A549 (cell line): ENCODE results near the gene SLC35A2. TPM values are rescaled to one million over a fixed set of nuclear protein-coding genes. Genes with fewer than 3 reads are reported as not detected.
A peak's percentile ranks its signal among the peaks of the same experiment; 100 is the strongest.

Experiments used
- ATAC-seq, 2 experiments: fragments of 200-7000 bp in 1 of 2; fragments of >200 bp in 1 of 2; cut with Nextera tagmentation in 1 of 2; cut with Tn5 transposase in 1 of 2; 3 replicates each; pipeline versions ENCODE4 v1.8.0 to v1.9.1; 2018 to 2020; ENCODE audit warnings: mild to moderate bottlenecking in 1 of 2, moderate library complexity in 1 of 2
- CTCF ChIA-PET: fragments of 300-600 bp; sonication (Branson Sonifier 250); formaldehyde crosslinking; extraction: SDS; loops from one replicate; lab custom pipeline; 2021; ENCODE audit warnings: antibody characterized with exemption, inconsistent platforms; lab: Yijun Ruan, JAX
- POLR2A ChIA-PET: fragments of 350-600 bp; formaldehyde crosslinking; extraction: SDS; loops from one replicate; lab custom pipeline; 2021; ENCODE audit warnings: antibody characterized with exemption, inconsistent platforms; lab: Yijun Ruan, JAX
- DNase-seq, 2 experiments: peaks; one replicate each; pipeline versions ENCODE4 v3.0.0 to v3.0.0-alpha.2; 2011 to 2016; ENCODE audit warnings: low read depth in 1 of 2, low spot score in 1 of 2
- FAIRE-seq: peaks from 2 replicates; lab custom pipeline; 2011; peaks lifted over from hg19 to GRCh38; lab: Jason Lieb, UNC
- H3K27ac ChIP-seq, 2 experiments: fragments of >200 bp; sonication (Bioruptor Twin); formaldehyde crosslinking; 3 replicates each; pipeline ENCODE4 v1.5.1; 2016 to 2017
- H3K4me1 ChIP-seq: fragments of >200 bp; sonication (Bioruptor Twin); formaldehyde crosslinking; 3 replicates; pipeline ENCODE4 v1.6.1; 2016
- H3K4me2 ChIP-seq: fragments of >200 bp; sonication (Bioruptor Twin); formaldehyde crosslinking; 3 replicates; pipeline ENCODE4 v1.6.1; 2016
- H3K4me3 ChIP-seq: fragments of >200 bp; sonication (Bioruptor Twin); formaldehyde crosslinking; 3 replicates; pipeline ENCODE4 v1.5.1; 2016
- H3K9me3 ChIP-seq: fragments of >200 bp; sonication (Bioruptor Twin); formaldehyde crosslinking; 3 replicates; pipeline ENCODE4 v1.6.1; 2016
- BHLHE40 ChIP-seq: IDR thresholded peaks from 2 replicates; pipeline ENCODE4 v1.6.1; 2012; ENCODE audit warnings: low read depth, low read length, inconsistent platforms
- CEBPB ChIP-seq, 2 experiments: fragments of >200 bp in 1 of 2; sonication (Bioruptor Twin) in 1 of 2; formaldehyde crosslinking in 1 of 2; IDR thresholded peaks; 2 replicates each; pipeline ENCODE4 v1.6.1; 2012 to 2016
- EHMT2 ChIP-seq: fragments of 200-600 bp; sonication (generic); IDR thresholded peaks from 2 replicates; pipeline ENCODE4 v1.6.1; 2016; ENCODE audit warnings: antibody characterized with exemption, low read depth, mild to moderate bottlenecking, moderate library complexity
- FOSB ChIP-seq: fragments of 250-450 bp; sonication (Bioruptor Pico); IDR thresholded peaks from 2 replicates; pipeline ENCODE4 v1.5.0; 2020; ENCODE audit warnings: mild to moderate bottlenecking, moderate library complexity
- FOSL2 ChIP-seq, 2 experiments: fragments of 450-650 bp in 1 of 2; fragments of >200 bp in 1 of 2; sonication (Bioruptor Twin) in 1 of 2; formaldehyde crosslinking; IDR thresholded peaks; 2 replicates each; pipeline versions ENCODE4 v1.5.0 to v1.6.1; 2016 to 2020; ENCODE audit warnings: mild to moderate bottlenecking in 1 of 2, moderate library complexity in 1 of 2
- HDAC2 ChIP-seq: fragments of 200-600 bp; sonication (generic); IDR thresholded peaks from 2 replicates; pipeline ENCODE4 v1.6.1; 2016
- HEYL ChIP-seq: fragments of 250-450 bp; sonication (Bioruptor Pico); IDR thresholded peaks from 2 replicates; pipeline ENCODE4 v1.8.0; 2021; ENCODE audit warnings: mild to moderate bottlenecking, moderate library complexity
- HOXA7 ChIP-seq: fragments of 250-450 bp; sonication (Bioruptor Pico); IDR thresholded peaks from 2 replicates; pipeline ENCODE4 v1.5.0; 2020; ENCODE audit warnings: mild to moderate bottlenecking, moderate library complexity
- HOXB13 ChIP-seq: fragments of 250-450 bp; sonication (Bioruptor Pico); IDR thresholded peaks from 2 replicates; pipeline ENCODE4 v1.5.0; 2020; ENCODE audit warnings: low read depth, mild to moderate bottlenecking, moderate library complexity
- JUNB ChIP-seq: fragments of >200 bp; sonication (Bioruptor Twin); formaldehyde crosslinking; IDR thresholded peaks from 2 replicates; pipeline ENCODE4 v1.6.1; 2016
- KDM5A ChIP-seq: fragments of 200-600 bp; sonication (generic); IDR thresholded peaks from 2 replicates; pipeline ENCODE4 v1.6.1; 2016; ENCODE audit warnings: antibody characterized with exemption, mild to moderate bottlenecking
- MAFK ChIP-seq: fragments of 450-650 bp; IDR thresholded peaks from 2 replicates; pipeline ENCODE4 v1.6.1; 2014; ENCODE audit not compliant: partially characterized antibody
- PHF8 ChIP-seq: fragments of 200-600 bp; sonication (generic); IDR thresholded peaks from 2 replicates; pipeline ENCODE4 v1.6.1; 2016; ENCODE audit warnings: low read depth, mild to moderate bottlenecking, antibody characterized with exemption, moderate library complexity, borderline replicate concordance
- RAD21 ChIP-seq, 2 experiments: fragments of >200 bp in 1 of 2; sonication (Bioruptor Twin) in 1 of 2; formaldehyde crosslinking in 1 of 2; IDR thresholded peaks in 1 of 2; conservative IDR thresholded peaks in 1 of 2; 2 replicates in 1 of 2; 3 replicates in 1 of 2; pipeline ENCODE4 v1.6.1; 2012 to 2018; ENCODE audit warnings: inconsistent platforms in 1 of 2
- RCOR1 ChIP-seq: fragments of 150-350 bp; IDR thresholded peaks from 2 replicates; pipeline ENCODE4 v1.6.1; 2014; ENCODE audit warnings: antibody characterized with exemption, low read length, low read depth
- ZNF302 ChIP-seq: fragments of 250-450 bp; sonication (Bioruptor Pico); IDR thresholded peaks from 2 replicates; pipeline ENCODE4 v1.9.0; 2021; ENCODE audit warnings: inconsistent platforms, mild to moderate bottlenecking, moderate library complexity
- ZSCAN20 ChIP-seq: fragments of 250-450 bp; sonication (Bioruptor Pico); IDR thresholded peaks from 2 replicates; pipeline ENCODE4 v1.8.0; 2022; ENCODE audit warnings: mild to moderate bottlenecking, moderate library complexity
- WGBS: methylation state at CpG from one replicate; pipeline ENCODE4 v1.1.6; 2017; ENCODE audit errors: missing lambda C conversion rate; 5-methylcytosine and 5-hydroxymethylcytosine counted together
- polyA plus RNA-seq, 4 experiments: library from polyadenylated mRNA; depleted of rRNA in 3 of 4; stranded (reverse); fragments of >200 nt; fragmentation: RNase III in 1 of 4; extraction: RNeasy Plus Mini Kit Qiagen cat#74134 plus additional on column Dnase treatment in 1 of 4; gene quantifications; 2 replicates in 3 of 4; 3 replicates in 1 of 4; pipeline ENCODE4 v1.2.3, GENCODE V29; 2011 to 2017
- TF ChIP-seq, protein P1 (sequence below): IDR thresholded peaks from 2 replicates; pipeline ENCODE4 v1.6.1; 2012
- TF ChIP-seq, protein P2 (sequence below): fragments of >200 bp; sonication (Bioruptor Twin); formaldehyde crosslinking; IDR thresholded peaks from 3 replicates; pipeline ENCODE4 v1.6.1; 2016
- TF ChIP-seq, protein P3 (sequence below): fragments of 200-600 bp; sonication (generic); IDR thresholded peaks from 2 replicates; pipeline ENCODE4 v1.6.1; 2016; ENCODE audit warnings: antibody characterized with exemption, mild to moderate bottlenecking, moderate library complexity
- TF ChIP-seq, protein P4 (sequence below): fragments of 150-350 bp; IDR thresholded peaks from 2 replicates; pipeline ENCODE4 v1.6.1; 2014; ENCODE audit warnings: low read depth, mild to moderate bottlenecking, low read length

SLC35A2 gene
- polyA plus RNA-seq, 2 of the 4 experiments (the other 2 are of a cell fraction), result 39.4 to 50.2 TPM

DNA sequence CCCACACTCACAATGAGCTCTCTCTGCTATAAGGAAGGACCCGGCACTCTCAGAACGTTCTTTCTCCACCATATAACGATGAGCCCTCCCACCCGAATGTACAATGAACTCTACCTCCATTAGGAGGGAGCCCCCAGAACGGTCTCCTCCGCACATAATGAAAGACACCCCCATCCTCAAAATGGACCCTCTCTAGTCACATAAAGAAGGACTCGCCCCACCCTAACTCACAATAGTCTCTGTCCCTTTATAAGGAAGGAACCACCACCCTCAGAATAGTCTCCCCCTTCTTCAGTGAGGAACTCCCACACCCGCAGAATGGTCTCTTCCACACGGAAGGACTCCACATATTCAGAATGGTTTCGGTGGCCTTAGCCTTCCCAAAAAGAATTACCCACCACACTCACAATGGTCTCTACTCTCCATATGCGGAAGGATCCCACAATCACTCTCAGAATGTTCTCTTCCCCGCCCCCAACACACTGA lies 477 bp downstream of the SLC35A2 start (continued):
- TF ChIP-seq, protein P1, sequence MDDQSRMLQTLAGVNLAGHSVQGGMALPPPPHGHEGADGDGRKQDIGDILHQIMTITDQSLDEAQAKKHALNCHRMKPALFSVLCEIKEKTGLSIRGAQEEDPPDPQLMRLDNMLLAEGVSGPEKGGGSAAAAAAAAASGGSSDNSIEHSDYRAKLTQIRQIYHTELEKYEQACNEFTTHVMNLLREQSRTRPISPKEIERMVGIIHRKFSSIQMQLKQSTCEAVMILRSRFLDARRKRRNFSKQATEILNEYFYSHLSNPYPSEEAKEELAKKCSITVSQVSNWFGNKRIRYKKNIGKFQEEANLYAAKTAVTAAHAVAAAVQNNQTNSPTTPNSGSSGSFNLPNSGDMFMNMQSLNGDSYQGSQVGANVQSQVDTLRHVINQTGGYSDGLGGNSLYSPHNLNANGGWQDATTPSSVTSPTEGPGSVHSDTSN, result no peak
- TF ChIP-seq RCOR1, result no peak
- TF ChIP-seq FOSB (CRISPR knock-in tag), result no peak
- TF ChIP-seq HOXA7 (CRISPR knock-in tag), result no peak
- no peak for TF ChIP-seq JUNB

DNA sequence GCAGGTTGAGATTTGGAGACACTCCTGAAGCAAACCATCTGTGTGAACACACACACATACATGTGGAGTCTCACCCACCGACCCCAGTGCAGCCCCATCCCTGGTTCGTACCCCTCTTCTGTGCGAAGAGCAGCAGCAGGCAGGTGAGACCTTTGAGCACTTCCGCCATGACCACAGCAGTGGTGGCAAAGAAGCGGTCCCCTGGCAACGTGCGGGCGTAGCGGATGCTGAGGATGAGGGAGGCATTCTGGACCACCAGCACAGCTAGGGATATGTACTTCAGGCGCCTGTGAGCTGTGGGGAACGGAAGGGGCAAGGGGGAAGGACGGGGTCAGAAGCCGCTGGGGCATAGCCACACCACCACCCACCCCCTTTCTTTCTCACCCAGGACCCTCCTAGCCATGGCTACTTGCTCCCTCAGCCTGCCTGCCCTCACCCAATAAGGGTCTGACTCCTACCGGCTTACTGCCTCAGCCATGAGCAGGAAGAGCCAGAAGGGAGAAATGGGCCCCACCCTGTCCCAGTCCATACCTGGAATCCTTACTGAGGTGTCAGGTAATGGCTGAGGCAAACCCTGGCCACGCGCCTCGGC lies 1.6 kb downstream of the SLC35A2 start:
- TF ChIP-seq, protein P2, sequence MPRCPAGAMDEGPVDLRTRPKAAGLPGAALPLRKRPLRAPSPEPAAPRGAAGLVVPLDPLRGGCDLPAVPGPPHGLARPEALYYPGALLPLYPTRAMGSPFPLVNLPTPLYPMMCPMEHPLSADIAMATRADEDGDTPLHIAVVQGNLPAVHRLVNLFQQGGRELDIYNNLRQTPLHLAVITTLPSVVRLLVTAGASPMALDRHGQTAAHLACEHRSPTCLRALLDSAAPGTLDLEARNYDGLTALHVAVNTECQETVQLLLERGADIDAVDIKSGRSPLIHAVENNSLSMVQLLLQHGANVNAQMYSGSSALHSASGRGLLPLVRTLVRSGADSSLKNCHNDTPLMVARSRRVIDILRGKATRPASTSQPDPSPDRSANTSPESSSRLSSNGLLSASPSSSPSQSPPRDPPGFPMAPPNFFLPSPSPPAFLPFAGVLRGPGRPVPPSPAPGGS, result no peak
- FAIRE-seq (no peak), ATAC-seq (no peak), DNase-seq (no peak)
- CTCF ChIA-PET, result interaction anchor here (1.0 kb wide), 1 partner anchor 18 kb away, joined by 3 read pairs; no protein-coding TSS in a partner anchor
- H3K4me3 ChIP-seq, result no peak overlapping the region
- WGBS, result 98% methylated on average over 16 of the region's 17 CpGs
- peaks cover 13% of the 10 kb centered on the region for H3K4me1 ChIP-seq
- no peak overlapping the region for H3K27ac ChIP-seq
- no peaks in the 10 kb centered on the region for H3K9me3 ChIP-seq
- peak overlapping the region; percentile 84 for H3K4me2 ChIP-seq
- POLR2A ChIA-PET, result no interaction called here

DNA sequence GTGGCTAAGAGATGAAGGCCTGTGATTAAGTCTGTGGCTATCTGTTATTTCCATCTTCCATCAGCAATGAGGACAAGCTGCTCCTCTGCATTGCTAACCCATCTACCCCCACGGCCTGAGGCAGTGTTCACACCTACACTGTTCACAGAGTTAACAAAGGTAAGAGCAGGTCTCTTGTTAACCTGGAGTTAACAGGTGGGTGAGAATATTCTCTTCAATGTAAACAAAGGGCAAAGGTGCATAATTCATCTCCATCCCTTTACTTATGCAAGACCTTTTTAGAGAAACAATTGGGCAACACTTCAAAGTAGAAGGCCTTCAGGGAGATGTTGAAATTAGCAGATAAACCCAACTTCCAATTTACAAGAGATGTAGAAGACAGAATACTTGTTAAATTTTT lies 2.8 kb downstream of the SLC35A2 start:
- no peak overlapping the region for H3K27ac ChIP-seq
- 88% methylated on average over 1 of the region's 1 CpG for WGBS
- ATAC-seq, result no peak
- TF ChIP-seq ZSCAN20 (CRISPR knock-in tag) (no peak), RCOR1 (no peak), HEYL (CRISPR knock-in tag) (no peak), PHF8 (no peak), HDAC2 (no peak), BHLHE40 (no peak), RAD21 (conservative IDR thresholded peaks at IDR 0.05 in 1 of 2, IDR thresholded peaks at IDR 0.05 in 1 of 2) (no peak), EHMT2 (no peak), HOXB13 (CRISPR knock-in tag) (no peak), KDM5A (no peak), MAFK (no peak), ZNF302 (CRISPR knock-in tag) (no peak), FOSL2 (IDR thresholded peaks at IDR 0.05) (no peak), FOSL2 (CRISPR knock-in tag; IDR thresholded peaks at IDR 0.05) (no peak), HOXA7 (CRISPR knock-in tag) (no peak), CEBPB (IDR thresholded peaks at IDR 0.05) (no peak)
- TF ChIP-seq, protein P3, sequence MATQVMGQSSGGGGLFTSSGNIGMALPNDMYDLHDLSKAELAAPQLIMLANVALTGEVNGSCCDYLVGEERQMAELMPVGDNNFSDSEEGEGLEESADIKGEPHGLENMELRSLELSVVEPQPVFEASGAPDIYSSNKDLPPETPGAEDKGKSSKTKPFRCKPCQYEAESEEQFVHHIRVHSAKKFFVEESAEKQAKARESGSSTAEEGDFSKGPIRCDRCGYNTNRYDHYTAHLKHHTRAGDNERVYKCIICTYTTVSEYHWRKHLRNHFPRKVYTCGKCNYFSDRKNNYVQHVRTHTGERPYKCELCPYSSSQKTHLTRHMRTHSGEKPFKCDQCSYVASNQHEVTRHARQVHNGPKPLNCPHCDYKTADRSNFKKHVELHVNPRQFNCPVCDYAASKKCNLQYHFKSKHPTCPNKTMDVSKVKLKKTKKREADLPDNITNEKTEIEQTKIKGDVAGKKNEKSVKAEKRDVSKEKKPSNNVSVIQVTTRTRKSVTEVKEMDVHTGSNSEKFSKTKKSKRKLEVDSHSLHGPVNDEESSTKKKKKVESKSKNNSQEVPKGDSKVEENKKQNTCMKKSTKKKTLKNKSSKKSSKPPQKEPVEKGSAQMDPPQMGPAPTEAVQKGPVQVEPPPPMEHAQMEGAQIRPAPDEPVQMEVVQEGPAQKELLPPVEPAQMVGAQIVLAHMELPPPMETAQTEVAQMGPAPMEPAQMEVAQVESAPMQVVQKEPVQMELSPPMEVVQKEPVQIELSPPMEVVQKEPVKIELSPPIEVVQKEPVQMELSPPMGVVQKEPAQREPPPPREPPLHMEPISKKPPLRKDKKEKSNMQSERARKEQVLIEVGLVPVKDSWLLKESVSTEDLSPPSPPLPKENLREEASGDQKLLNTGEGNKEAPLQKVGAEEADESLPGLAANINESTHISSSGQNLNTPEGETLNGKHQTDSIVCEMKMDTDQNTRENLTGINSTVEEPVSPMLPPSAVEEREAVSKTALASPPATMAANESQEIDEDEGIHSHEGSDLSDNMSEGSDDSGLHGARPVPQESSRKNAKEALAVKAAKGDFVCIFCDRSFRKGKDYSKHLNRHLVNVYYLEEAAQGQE, result no peak
- TF ChIP-seq, protein P4, sequence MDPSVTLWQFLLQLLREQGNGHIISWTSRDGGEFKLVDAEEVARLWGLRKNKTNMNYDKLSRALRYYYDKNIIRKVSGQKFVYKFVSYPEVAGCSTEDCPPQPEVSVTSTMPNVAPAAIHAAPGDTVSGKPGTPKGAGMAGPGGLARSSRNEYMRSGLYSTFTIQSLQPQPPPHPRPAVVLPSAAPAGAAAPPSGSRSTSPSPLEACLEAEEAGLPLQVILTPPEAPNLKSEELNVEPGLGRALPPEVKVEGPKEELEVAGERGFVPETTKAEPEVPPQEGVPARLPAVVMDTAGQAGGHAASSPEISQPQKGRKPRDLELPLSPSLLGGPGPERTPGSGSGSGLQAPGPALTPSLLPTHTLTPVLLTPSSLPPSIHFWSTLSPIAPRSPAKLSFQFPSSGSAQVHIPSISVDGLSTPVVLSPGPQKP, result no peak
- TF ChIP-seq, protein P2, result no peak
- TF ChIP-seq, all 56 proteins: peak for 0
- no peak overlapping the region for H3K4me3 ChIP-seq
- H3K4me1 ChIP-seq, result peaks cover 13% of the 10 kb centered on the region
- CTCF ChIA-PET, result interaction anchor here (1.1 kb wide), 1 partner anchor 10 kb away, joined by 3 read pairs; no protein-coding TSS in a partner anchor
- no peak for FAIRE-seq
- no peak for DNase-seq
- H3K9me3 ChIP-seq, result no peaks in the 10 kb centered on the region
- POLR2A ChIA-PET, result no interaction called here
- H3K4me2 ChIP-seq, result no peak overlapping the region
